NB4 (cell line): ENCODE data around the gene CPZ.

Experiments
- CTCF ChIP-seq: IDR thresholded peaks from one replicate; pipeline ENCODE4 v1.5.1; 2012; ENCODE audit warnings: low read depth, low read length
- MYC ChIP-seq: IDR thresholded peaks from 2 replicates; pipeline ENCODE4 v1.6.1; 2011; ENCODE audit warnings: low read depth, low read length
- POLR2A ChIP-seq: IDR thresholded peaks from 2 replicates; pipeline ENCODE4 v1.6.1; 2011; ENCODE audit warnings: mild to moderate bottlenecking; ENCODE audit not compliant: insufficient read length; ENCODE audit errors: extremely low read depth
- TF ChIP-seq, protein P1 (sequence below): IDR thresholded peaks from 2 replicates; pipeline ENCODE4 v1.6.1; 2011; ENCODE audit warnings: low read depth, low read length

DNA sequence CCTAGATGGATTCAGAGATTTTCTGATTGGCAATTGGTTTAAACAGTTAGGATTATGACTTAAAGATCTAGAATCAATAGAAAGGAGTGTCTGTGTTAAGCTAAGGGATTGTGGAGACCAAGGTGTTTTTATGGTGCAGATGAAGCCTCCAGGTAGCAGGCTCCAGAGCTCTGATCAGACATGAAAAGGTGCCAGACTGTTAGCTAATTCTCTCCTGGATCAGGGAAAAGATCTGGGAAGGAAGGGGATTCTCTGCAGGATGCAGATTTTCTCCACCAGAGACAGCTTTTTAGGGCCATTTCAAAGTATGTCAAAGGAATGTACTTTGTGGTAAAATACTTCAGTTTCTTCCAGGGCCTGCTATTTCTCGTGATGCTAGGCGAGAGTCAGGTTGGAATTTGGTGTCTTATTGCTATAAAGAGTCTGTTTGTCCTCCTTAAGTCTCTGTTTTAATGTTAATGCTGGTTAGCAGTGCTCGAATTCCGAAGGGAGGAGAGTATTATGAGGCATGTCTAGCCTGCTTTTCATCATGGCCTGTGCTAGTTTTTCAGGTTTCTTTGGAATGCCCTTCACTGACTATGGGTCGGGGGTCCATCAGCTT is 24.4 kb upstream of the CPZ start:
- TF ChIP-seq CTCF = no peak
- TF ChIP-seq, protein P1, sequence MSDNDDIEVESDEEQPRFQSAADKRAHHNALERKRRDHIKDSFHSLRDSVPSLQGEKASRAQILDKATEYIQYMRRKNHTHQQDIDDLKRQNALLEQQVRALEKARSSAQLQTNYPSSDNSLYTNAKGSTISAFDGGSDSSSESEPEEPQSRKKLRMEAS = no peak
- no peak for TF ChIP-seq POLR2A
- TF ChIP-seq MYC = no peak
